HepG2 (cell line): Measurements from ENCODE around the gene ZNF607. TPM values are rescaled to one million over a fixed set of nuclear protein-coding genes. Genes with fewer than 3 reads are reported as not detected.

Experiments
- BORCS8-MEF2B ChIP-seq: sonication (generic); formaldehyde crosslinking; IDR thresholded peaks from 2 replicates; pipeline ENCODE4 v1.8.0; 2022; ENCODE audit warnings: mild to moderate bottlenecking, missing genetic modification reagents
- ELF4 ChIP-seq: sonication (generic); formaldehyde crosslinking; IDR thresholded peaks from 2 replicates; pipeline ENCODE4 v1.5.0; 2020; ENCODE audit warnings: missing genetic modification reagents, mild to moderate bottlenecking, moderate library complexity, borderline replicate concordance
- FUBP1 ChIP-seq: sonication (generic); formaldehyde crosslinking; IDR thresholded peaks from 2 replicates; pipeline ENCODE4 v1.5.1; 2020; ENCODE audit warnings: missing genetic modification reagents, mild to moderate bottlenecking, borderline replicate concordance
- KDM5B ChIP-seq: sonication (generic); formaldehyde crosslinking; IDR thresholded peaks from 2 replicates; pipeline ENCODE4 v1.4.0; 2020; ENCODE audit warnings: missing genetic modification reagents, mild to moderate bottlenecking, borderline replicate concordance
- MIXL1 ChIP-seq: IDR thresholded peaks from 2 replicates; pipeline ENCODE4 v1.6.1; 2016
- MTF2 ChIP-seq: sonication (generic); formaldehyde crosslinking; IDR thresholded peaks from 2 replicates; pipeline ENCODE4 v1.5.0; 2020; ENCODE audit warnings: missing genetic modification reagents, borderline replicate concordance
- NR2F2 ChIP-seq: IDR thresholded peaks from 2 replicates; pipeline ENCODE4 v1.6.1; 2012; ENCODE audit warnings: low read depth, inconsistent platforms, borderline replicate concordance
- PRMT3 ChIP-seq: sonication (generic); formaldehyde crosslinking; IDR thresholded peaks from 2 replicates; pipeline ENCODE4 v1.8.1; 2022; ENCODE audit warnings: low read depth, mild to moderate bottlenecking, moderate library complexity, missing genetic modification reagents, borderline replicate concordance
- SIN3B ChIP-seq: fragments of 150-350 bp; IDR thresholded peaks from 2 replicates; pipeline ENCODE4 v1.6.1; 2014; ENCODE audit warnings: low read length
- SNAPC4 ChIP-seq: sonication (generic); formaldehyde crosslinking; IDR thresholded peaks from 2 replicates; pipeline ENCODE4 v1.4.0; 2020; ENCODE audit warnings: mild to moderate bottlenecking, missing genetic modification reagents
- SOX5 ChIP-seq: IDR thresholded peaks from 2 replicates; pipeline ENCODE4 v1.6.1; 2016; ENCODE audit warnings: borderline replicate concordance
- TEAD3 ChIP-seq: optimal IDR thresholded peaks from 2 replicates; pipeline ENCODE3; 2016; ENCODE audit warnings: borderline replicate concordance
- TGIF2 ChIP-seq: IDR thresholded peaks from 2 replicates; pipeline ENCODE4 v1.6.1; 2016; ENCODE audit warnings: control low read depth, missing compliant biosample characterization
- ZMAT3 ChIP-seq: sonication (generic); formaldehyde crosslinking; conservative IDR thresholded peaks from 2 replicates; pipeline ENCODE4 v1.7.0; 2021; ENCODE audit warnings: missing genetic modification reagents
- ZNF138 ChIP-seq: sonication (generic); formaldehyde crosslinking; IDR thresholded peaks from 2 replicates; pipeline ENCODE4 v1.5.0; 2020; ENCODE audit warnings: mild to moderate bottlenecking, low read depth, missing genetic modification reagents
- ZNF225 ChIP-seq: sonication (generic); formaldehyde crosslinking; IDR thresholded peaks from 2 replicates; pipeline ENCODE4 v1.4.0; 2020; ENCODE audit warnings: mild to moderate bottlenecking, missing genetic modification reagents
- ZNF335 ChIP-seq: sonication (generic); formaldehyde crosslinking; IDR thresholded peaks from 2 replicates; pipeline ENCODE4 v1.4.0; 2020; ENCODE audit warnings: missing genetic modification reagents
- ZNF33B ChIP-seq: sonication (generic); formaldehyde crosslinking; IDR thresholded peaks from 2 replicates; pipeline ENCODE4 v1.5.1; 2020; ENCODE audit warnings: mild to moderate bottlenecking, missing genetic modification reagents
- ZNF362 ChIP-seq: sonication (generic); formaldehyde crosslinking; IDR thresholded peaks from 2 replicates; pipeline ENCODE4 v1.4.0; 2020; ENCODE audit warnings: missing genetic modification reagents, mild to moderate bottlenecking, borderline replicate concordance
- ZNF451 ChIP-seq: sonication (generic); formaldehyde crosslinking; IDR thresholded peaks from 2 replicates; pipeline ENCODE4 v1.5.0; 2020; ENCODE audit warnings: mild to moderate bottlenecking, missing genetic modification reagents
- ZNF510 ChIP-seq: sonication (generic); formaldehyde crosslinking; IDR thresholded peaks from 2 replicates; pipeline ENCODE4 v1.4.0; 2020; ENCODE audit warnings: low read depth, mild to moderate bottlenecking, missing genetic modification reagents
- ZNF549 ChIP-seq: sonication (generic); formaldehyde crosslinking; IDR thresholded peaks from 2 replicates; pipeline ENCODE4 v1.5.0; 2020; ENCODE audit warnings: missing genetic modification reagents
- ZNF678 ChIP-seq: sonication (generic); formaldehyde crosslinking; IDR thresholded peaks from 2 replicates; pipeline ENCODE4 v1.4.0; 2020; ENCODE audit warnings: mild to moderate bottlenecking, missing genetic modification reagents
- ZNF776 ChIP-seq: sonication (generic); formaldehyde crosslinking; IDR thresholded peaks from 2 replicates; pipeline ENCODE4 v1.4.0; 2020; ENCODE audit warnings: mild to moderate bottlenecking, missing genetic modification reagents
- polyA plus RNA-seq, 8 experiments: library from polyadenylated mRNA; depleted of rRNA in 3 of 8; stranded (reverse) in 7 of 8; unstranded in 1 of 8; fragments of >200 nt; fragmentation: Illumina TruSeq in 4 of 8; extraction: Trizol in 4 of 8; gene quantifications; 2 replicates each; pipeline versions ENCODE4 v1.2.1 to v1.2.3, GENCODE V29; 2011 to 2016; ENCODE audit warnings: low read depth in 4 of 8, missing spikeins in 1 of 8, mixed read lengths in 1 of 8; ENCODE audit not compliant: insufficient read depth in 1 of 8
- total RNA-seq, 5 experiments: library from RNA; depleted of rRNA; stranded (reverse); fragments of >200 nt; fragmentation: Illumina TruSeq; extraction: Trizol; gene quantifications; 2 replicates each; pipeline ENCODE4 v1.2.3, GENCODE V29; 2016; ENCODE audit warnings: low read depth in 1 of 5

Gene ZNF607
- total and polyA plus RNA-seq, 2 of the 13 experiments (the other 11 are each of a cell fraction or from before 2014, with no cell fraction given) = 3.8 to 8.3 TPM

- no peak for TF ChIP-seq ZNF225 (CRISPR knock-in tag)
- no peak for TF ChIP-seq ZNF138 (CRISPR knock-in tag)
- TF ChIP-seq SOX5 (CRISPR knock-in tag) = no peak
- 0 out of 2 replicates have a peak, but pooled peaks have one; percentile 75 for TF ChIP-seq ZNF33B (CRISPR knock-in tag)
- TF ChIP-seq ZNF776 = no peak
- no peak for TF ChIP-seq ZNF678
- no peak for TF ChIP-seq FUBP1 (CRISPR knock-in tag)
- TF ChIP-seq TEAD3 (CRISPR knock-in tag) = peak; percentile 56
- TF ChIP-seq SIN3B = no peak
- no peak for TF ChIP-seq PRMT3 (CRISPR knock-in tag)
- no peak for TF ChIP-seq ZNF335 (CRISPR knock-in tag)
- TF ChIP-seq BORCS8-MEF2B (CRISPR knock-in tag) = no peak
- TF ChIP-seq MTF2 (CRISPR knock-in tag) = no peak
- TF ChIP-seq ZNF451 = no peak
- TF ChIP-seq ZNF510 (CRISPR knock-in tag) = 0 out of 2 replicates have a peak, but pooled peaks have one; percentile 44
- TF ChIP-seq ZMAT3 = no peak
- TF ChIP-seq ELF4 (CRISPR knock-in tag) = no peak
- no peak for TF ChIP-seq MIXL1
- no peak for TF ChIP-seq NR2F2
- TF ChIP-seq ZNF549 = no peak
- no peak for TF ChIP-seq TGIF2 (CRISPR knock-in tag)
- TF ChIP-seq KDM5B (CRISPR knock-in tag) = peak; percentile 65; the same call in 1 of the 2 replicates
- TF ChIP-seq ZNF362 = no peak
- no peak for TF ChIP-seq SNAPC4 (CRISPR knock-in tag)
Observed at GRCh38 chr19:37719111-37719926, at the start of gene ZNF607 (continued).
